ENCODE data around the gene CDHR3.

The CDHR3 gene

GRCh38 chr7:106032295-106032694 is 69.2 kb downstream of the CDHR3 start:
- Mint-ChIP-seq H3K9me3 (no peaks in the 10 kb centered on the region), H3K27me3 (ENCODE audit: low read depth) (peaks cover 28% of the 10 kb centered on the region), H3K4me3 (no peak overlapping the region), H3K36me3 (ENCODE audit: low read depth) (no peaks in the 10 kb centered on the region), H3K27ac (no peak overlapping the region), H3K4me1 (ENCODE audit: low read depth) (peaks cover 4% of the 10 kb centered on the region)
- no peak for DNase-seq (ENCODE audit: low spot score)

GRCh38 chr7:106033735-106034134 is 70.7 kb downstream of the CDHR3 start:
- DNase-seq (ENCODE audit: low spot score) = no peak
- H3K4me1 Mint-ChIP-seq (ENCODE audit: low read depth) = peaks cover 8% of the 10 kb centered on the region
- no peaks in the 10 kb centered on the region for H3K9me3 Mint-ChIP-seq
- no peaks in the 10 kb centered on the region for H3K36me3 Mint-ChIP-seq (ENCODE audit: low read depth)
- H3K27me3 Mint-ChIP-seq (ENCODE audit: low read depth) = peaks cover 30% of the 10 kb centered on the region
- no peak overlapping the region for H3K27ac Mint-ChIP-seq
- H3K4me3 Mint-ChIP-seq = no peak overlapping the region

GRCh38 chr7:106034383-106034782 is 71.3 kb downstream of the CDHR3 start:
- DNase-seq (ENCODE audit: low spot score) = no peak
- H3K4me3 Mint-ChIP-seq = no peak overlapping the region
- H3K36me3 Mint-ChIP-seq (ENCODE audit: low read depth) = no peaks in the 10 kb centered on the region
- peaks cover 8% of the 10 kb centered on the region for H3K4me1 Mint-ChIP-seq (ENCODE audit: low read depth)
- H3K27ac Mint-ChIP-seq = no peak overlapping the region
- H3K27me3 Mint-ChIP-seq (ENCODE audit: low read depth) = peaks cover 29% of the 10 kb centered on the region
- H3K9me3 Mint-ChIP-seq = no peaks in the 10 kb centered on the region

GRCh38 chr7:106035568-106035967 is 72.5 kb downstream of the CDHR3 start:
- Mint-ChIP-seq H3K36me3 (ENCODE audit: low read depth) (no peaks in the 10 kb centered on the region), H3K4me1 (ENCODE audit: low read depth) (peaks cover 8% of the 10 kb centered on the region), H3K4me3 (no peak overlapping the region), H3K27ac (no peak overlapping the region), H3K27me3 (ENCODE audit: low read depth) (peaks cover 28% of the 10 kb centered on the region), H3K9me3 (no peaks in the 10 kb centered on the region)
- DNase-seq (ENCODE audit: low spot score) = no peak

- Mint-ChIP-seq H3K4me3 (no peak overlapping the region), H3K27me3 (ENCODE audit: low read depth) (peaks cover 29% of the 10 kb centered on the region), H3K9me3 (no peaks in the 10 kb centered on the region), H3K36me3 (ENCODE audit: low read depth) (no peaks in the 10 kb centered on the region), H3K27ac (no peak overlapping the region), H3K4me1 (ENCODE audit: low read depth) (peaks cover 9% of the 10 kb centered on the region)
- DNase-seq (ENCODE audit: low spot score) = no peak
Observed at GRCh38 chr7:106036004-106036403, 72.9 kb downstream of the CDHR3 start.

- H3K27me3 Mint-ChIP-seq (ENCODE audit: low read depth) = peaks cover 21% of the 10 kb centered on the region
- no peaks in the 10 kb centered on the region for H3K36me3 Mint-ChIP-seq (ENCODE audit: low read depth)
- peaks cover 12% of the 10 kb centered on the region for H3K4me1 Mint-ChIP-seq (ENCODE audit: low read depth)
- no peak for DNase-seq (ENCODE audit: low spot score)
- no peaks in the 10 kb centered on the region for H3K9me3 Mint-ChIP-seq
- H3K27ac Mint-ChIP-seq = no peak overlapping the region
- H3K4me3 Mint-ChIP-seq = no peak overlapping the region
Observed at GRCh38 chr7:106037489-106038176, 74.6 kb downstream of the CDHR3 start.

GRCh38 chr7:106038289-106038688 is 75.2 kb downstream of the CDHR3 start:
- Mint-ChIP-seq H3K27me3 (ENCODE audit: low read depth) (peaks cover 17% of the 10 kb centered on the region), H3K27ac (no peak overlapping the region), H3K4me1 (ENCODE audit: low read depth) (peaks cover 14% of the 10 kb centered on the region), H3K9me3 (no peaks in the 10 kb centered on the region), H3K36me3 (ENCODE audit: low read depth) (no peaks in the 10 kb centered on the region), H3K4me3 (no peak overlapping the region)
- no peak for DNase-seq (ENCODE audit: low spot score)

- H3K27me3 Mint-ChIP-seq (ENCODE audit: low read depth) = peaks cover 20% of the 10 kb centered on the region
- no peak overlapping the region for H3K27ac Mint-ChIP-seq
- no peaks in the 10 kb centered on the region for H3K9me3 Mint-ChIP-seq
- peaks cover 16% of the 10 kb centered on the region for H3K4me1 Mint-ChIP-seq (ENCODE audit: low read depth)
- H3K36me3 Mint-ChIP-seq (ENCODE audit: low read depth) = no peaks in the 10 kb centered on the region
- H3K4me3 Mint-ChIP-seq = no peak overlapping the region
- DNase-seq (ENCODE audit: low spot score) = no peak
Observed at GRCh38 chr7:106038916-106039315, 75.9 kb downstream of the CDHR3 start.

- no peak for DNase-seq (ENCODE audit: low spot score)
- Mint-ChIP-seq H3K36me3 (ENCODE audit: low read depth) (no peaks in the 10 kb centered on the region), H3K4me3 (no peak overlapping the region), H3K27ac (no peak overlapping the region), H3K4me1 (ENCODE audit: low read depth) (peaks cover 16% of the 10 kb centered on the region), H3K9me3 (no peaks in the 10 kb centered on the region), H3K27me3 (ENCODE audit: low read depth) (peaks cover 24% of the 10 kb centered on the region)
Observed at GRCh38 chr7:106039486-106040060, 76.5 kb downstream of the CDHR3 start.

- peaks cover 35% of the 10 kb centered on the region for H3K27me3 Mint-ChIP-seq (ENCODE audit: low read depth)
- H3K4me3 Mint-ChIP-seq = no peak overlapping the region
- no peak for DNase-seq (ENCODE audit: low spot score)
- peaks cover 16% of the 10 kb centered on the region for H3K4me1 Mint-ChIP-seq (ENCODE audit: low read depth)
- no peaks in the 10 kb centered on the region for H3K36me3 Mint-ChIP-seq (ENCODE audit: low read depth)
- H3K9me3 Mint-ChIP-seq = no peaks in the 10 kb centered on the region
- no peak overlapping the region for H3K27ac Mint-ChIP-seq
Observed at GRCh38 chr7:106041140-106041717, 78.2 kb downstream of the CDHR3 start.

GRCh38 chr7:106042196-106042611 is 79.1 kb downstream of the CDHR3 start:
- H3K4me3 Mint-ChIP-seq = no peak overlapping the region
- DNase-seq (ENCODE audit: low spot score) = no peak
- no peaks in the 10 kb centered on the region for H3K9me3 Mint-ChIP-seq
- peaks cover 16% of the 10 kb centered on the region for H3K4me1 Mint-ChIP-seq (ENCODE audit: low read depth)
- no peak overlapping the region for H3K27ac Mint-ChIP-seq
- no peaks in the 10 kb centered on the region for H3K36me3 Mint-ChIP-seq (ENCODE audit: low read depth)
- H3K27me3 Mint-ChIP-seq (ENCODE audit: low read depth) = peaks cover 39% of the 10 kb centered on the region

- Mint-ChIP-seq H3K27me3 (ENCODE audit: low read depth) (peaks cover 37% of the 10 kb centered on the region), H3K27ac (no peak overlapping the region), H3K36me3 (ENCODE audit: low read depth) (no peaks in the 10 kb centered on the region), H3K4me3 (no peak overlapping the region), H3K9me3 (no peaks in the 10 kb centered on the region), H3K4me1 (ENCODE audit: low read depth) (peaks cover 12% of the 10 kb centered on the region)
- no peak for DNase-seq (ENCODE audit: low spot score)
Observed at GRCh38 chr7:106045139-106045538, 82.1 kb downstream of the CDHR3 start.

GRCh38 chr7:106045586-106045985 is 82.5 kb downstream of the CDHR3 start:
- H3K27ac Mint-ChIP-seq = no peak overlapping the region
- no peaks in the 10 kb centered on the region for H3K36me3 Mint-ChIP-seq (ENCODE audit: low read depth)
- peaks cover 12% of the 10 kb centered on the region for H3K4me1 Mint-ChIP-seq (ENCODE audit: low read depth)
- H3K27me3 Mint-ChIP-seq (ENCODE audit: low read depth) = peaks cover 41% of the 10 kb centered on the region
- no peak for DNase-seq (ENCODE audit: low spot score)
- no peaks in the 10 kb centered on the region for H3K9me3 Mint-ChIP-seq
- no peak overlapping the region for H3K4me3 Mint-ChIP-seq

GRCh38 chr7:106047184-106047583 is 84.1 kb downstream of the CDHR3 start:
- Mint-ChIP-seq H3K27me3 (ENCODE audit: low read depth) (peaks cover 37% of the 10 kb centered on the region), H3K27ac (no peak overlapping the region), H3K4me3 (no peak overlapping the region), H3K4me1 (ENCODE audit: low read depth) (peaks cover 6% of the 10 kb centered on the region), H3K9me3 (no peaks in the 10 kb centered on the region), H3K36me3 (ENCODE audit: low read depth) (no peaks in the 10 kb centered on the region)
- no peak for DNase-seq (ENCODE audit: low spot score)

All from T-helper 2 cell treated with Interferon-gamma antibody and Interleukin-4, amounts not matched to agents 5 μg/mL and 100 μg/mL, for 36 hours (primary cell).